ENCODE results near the gene TTC31.

TTC31 gene

GRCh38 chr2:74507145-74507925 lies 24.5 kb downstream of the TTC31 start, which contains the start of gene PCGF1:
PCGF1 (minus strand) TSS chr2:74507695; CDS start chr2:74507668, 27 bp downstream.
- H3K27me3 ChIP-seq (ENCODE audit: control insufficient read depth, insufficient read depth, low read length) = peaks cover 8% of the 10 kb centered on the region
- H3K4me1 ChIP-seq (ENCODE audit: control insufficient read depth, insufficient read depth, low read length) = peaks cover 12% of the 10 kb centered on the region
- H3K4me3 ChIP-seq (ENCODE audit: low read length) = peak within 1 kb of the TSS; percentile 89
- peak within 1 kb of the TSS; percentile 99 for H3K27ac ChIP-seq (ENCODE audit: low read depth, low read length)
- H3K9ac ChIP-seq (ENCODE audit: low read length) = peak within 1 kb of the TSS; percentile 79
- no peaks in the 10 kb centered on the region for H3K36me3 ChIP-seq (ENCODE audit: control insufficient read depth, insufficient read depth, low read length)

GRCh38 chr2:74507926-74508520 lies 25.1 kb downstream of the TTC31 start:
- H3K36me3 ChIP-seq (ENCODE audit: control insufficient read depth, insufficient read depth, low read length) = no peaks in the 10 kb centered on the region
- peak overlapping the region; percentile 99 for H3K27ac ChIP-seq (ENCODE audit: low read depth, low read length)
- peak overlapping the region; percentile 89 for H3K4me3 ChIP-seq (ENCODE audit: low read length)
- peaks cover 9% of the 10 kb centered on the region for H3K4me1 ChIP-seq (ENCODE audit: control insufficient read depth, insufficient read depth, low read length)
- H3K9ac ChIP-seq (ENCODE audit: low read length) = peak overlapping the region; percentile 27
- peaks cover 12% of the 10 kb centered on the region for H3K27me3 ChIP-seq (ENCODE audit: control insufficient read depth, insufficient read depth, low read length)

- no peaks in the 10 kb centered on the region for H3K36me3 ChIP-seq (ENCODE audit: control insufficient read depth, insufficient read depth, low read length)
- H3K4me3 ChIP-seq (ENCODE audit: low read length) = no peak overlapping the region
- peaks cover 9% of the 10 kb centered on the region for H3K4me1 ChIP-seq (ENCODE audit: control insufficient read depth, insufficient read depth, low read length)
- H3K9ac ChIP-seq (ENCODE audit: low read length) = no peak overlapping the region
- peaks cover 27% of the 10 kb centered on the region for H3K27me3 ChIP-seq (ENCODE audit: control insufficient read depth, insufficient read depth, low read length)
- H3K27ac ChIP-seq (ENCODE audit: low read depth, low read length) = no peak overlapping the region
Measured at GRCh38 chr2:74510272-74510671, 27.4 kb downstream of the TTC31 start.

- Histone ChIP-seq H3K4me1 (ENCODE audit: control insufficient read depth, insufficient read depth, low read length) (peaks cover 6% of the 10 kb centered on the region), H3K36me3 (ENCODE audit: control insufficient read depth, insufficient read depth, low read length) (no peaks in the 10 kb centered on the region), H3K27ac (ENCODE audit: low read depth, low read length) (no peak overlapping the region), H3K4me3 (ENCODE audit: low read length) (no peak overlapping the region), H3K27me3 (ENCODE audit: control insufficient read depth, insufficient read depth, low read length) (peaks cover 34% of the 10 kb centered on the region), H3K9ac (ENCODE audit: low read length) (no peak overlapping the region)
Measured at GRCh38 chr2:74511104-74511989, 28.5 kb downstream of the TTC31 start.

DNA sequence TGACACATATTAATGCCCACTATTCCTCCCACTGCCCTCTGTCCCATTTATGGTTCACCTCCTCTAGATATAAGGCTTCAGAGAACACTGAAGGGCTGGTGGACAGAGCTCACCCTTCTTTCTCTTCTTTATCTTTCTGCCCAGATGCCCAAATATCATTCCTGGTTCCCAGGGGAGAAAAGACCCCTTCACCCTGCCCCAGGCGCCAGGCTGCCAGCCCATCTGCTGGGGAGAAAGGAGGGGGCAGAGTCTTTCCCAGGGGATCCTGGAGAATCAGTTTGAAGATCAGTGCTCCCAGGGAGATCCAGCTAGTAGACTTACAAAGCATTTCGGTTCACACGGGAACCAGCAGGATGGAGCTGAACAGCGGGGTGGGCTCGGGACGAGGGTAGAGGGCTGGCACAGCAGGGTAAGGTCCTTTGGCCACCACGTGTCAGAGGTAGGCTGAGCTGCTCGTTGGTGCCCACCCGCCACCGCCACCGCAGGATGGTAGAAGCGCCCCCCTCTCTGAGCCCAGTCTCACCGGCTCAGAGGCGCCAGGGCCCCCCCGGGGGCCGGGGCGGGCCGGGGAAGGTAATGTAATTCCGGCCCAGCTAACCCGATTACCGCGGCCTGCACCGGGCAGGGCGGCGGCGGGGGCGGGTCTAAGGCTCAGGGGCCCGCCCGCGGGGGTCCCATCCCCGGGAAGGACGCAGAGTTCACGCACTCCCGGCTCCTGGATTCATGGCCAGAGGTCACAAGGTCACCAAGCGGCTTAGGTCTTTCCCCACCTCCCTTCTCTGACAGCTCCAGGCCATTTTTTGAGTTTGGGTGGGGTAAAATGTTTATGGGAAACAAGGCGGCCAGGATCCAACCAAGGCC lies 30.1 kb downstream of the TTC31 start:
- H3K27ac ChIP-seq (ENCODE audit: low read depth, low read length) = no peak overlapping the region
- no peaks in the 10 kb centered on the region for H3K36me3 ChIP-seq (ENCODE audit: control insufficient read depth, insufficient read depth, low read length)
- peaks cover 39% of the 10 kb centered on the region for H3K27me3 ChIP-seq (ENCODE audit: control insufficient read depth, insufficient read depth, low read length)
- H3K4me1 ChIP-seq (ENCODE audit: control insufficient read depth, insufficient read depth, low read length) = no peaks in the 10 kb centered on the region
- H3K9ac ChIP-seq (ENCODE audit: low read length) = no peak overlapping the region
- H3K4me3 ChIP-seq (ENCODE audit: low read length) = no peak overlapping the region

DNA sequence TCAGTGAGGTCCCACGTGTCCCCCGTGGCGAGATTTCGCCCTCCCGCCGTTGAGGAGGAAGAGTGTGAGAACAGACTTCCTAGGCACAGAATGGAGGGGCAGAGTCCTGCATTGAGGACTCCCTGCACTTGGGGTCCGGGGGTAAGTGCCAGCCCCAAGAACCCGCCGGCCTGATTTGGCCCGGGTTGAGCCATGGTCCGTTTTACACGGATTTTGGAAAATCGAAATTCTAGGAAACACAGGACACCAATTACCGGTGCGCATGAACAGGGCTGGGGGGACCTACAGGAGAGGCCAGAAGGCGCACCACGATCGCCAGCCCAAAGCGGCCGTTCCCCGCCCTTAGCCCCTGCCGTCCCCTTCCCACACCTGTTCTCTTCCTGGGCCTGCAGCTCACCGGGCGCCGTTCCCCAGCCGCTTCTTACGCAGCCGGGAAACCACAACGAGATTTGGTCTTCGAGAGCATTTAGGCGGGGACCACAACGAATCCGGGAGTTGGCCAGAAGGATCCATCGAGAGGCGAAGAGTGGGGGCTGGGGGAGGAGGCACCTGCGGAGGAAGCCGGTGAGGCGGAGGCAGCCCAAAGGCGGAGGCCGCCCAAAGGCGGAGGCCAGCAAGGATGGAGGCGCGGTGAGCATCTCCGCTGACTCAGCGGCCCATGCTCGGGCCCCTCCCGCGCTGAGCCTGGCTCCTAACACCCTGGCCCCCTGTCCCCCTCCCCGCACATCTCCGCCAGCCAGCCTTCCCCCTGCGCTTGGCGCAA lies 30.9 kb downstream of the TTC31 start:
- no peak overlapping the region for H3K4me3 ChIP-seq (ENCODE audit: low read length)
- no peak overlapping the region for H3K9ac ChIP-seq (ENCODE audit: low read length)
- no peaks in the 10 kb centered on the region for H3K36me3 ChIP-seq (ENCODE audit: control insufficient read depth, insufficient read depth, low read length)
- no peak overlapping the region for H3K27ac ChIP-seq (ENCODE audit: low read depth, low read length)
- H3K27me3 ChIP-seq (ENCODE audit: control insufficient read depth, insufficient read depth, low read length) = peaks cover 39% of the 10 kb centered on the region
- H3K4me1 ChIP-seq (ENCODE audit: control insufficient read depth, insufficient read depth, low read length) = no peaks in the 10 kb centered on the region

DNA sequence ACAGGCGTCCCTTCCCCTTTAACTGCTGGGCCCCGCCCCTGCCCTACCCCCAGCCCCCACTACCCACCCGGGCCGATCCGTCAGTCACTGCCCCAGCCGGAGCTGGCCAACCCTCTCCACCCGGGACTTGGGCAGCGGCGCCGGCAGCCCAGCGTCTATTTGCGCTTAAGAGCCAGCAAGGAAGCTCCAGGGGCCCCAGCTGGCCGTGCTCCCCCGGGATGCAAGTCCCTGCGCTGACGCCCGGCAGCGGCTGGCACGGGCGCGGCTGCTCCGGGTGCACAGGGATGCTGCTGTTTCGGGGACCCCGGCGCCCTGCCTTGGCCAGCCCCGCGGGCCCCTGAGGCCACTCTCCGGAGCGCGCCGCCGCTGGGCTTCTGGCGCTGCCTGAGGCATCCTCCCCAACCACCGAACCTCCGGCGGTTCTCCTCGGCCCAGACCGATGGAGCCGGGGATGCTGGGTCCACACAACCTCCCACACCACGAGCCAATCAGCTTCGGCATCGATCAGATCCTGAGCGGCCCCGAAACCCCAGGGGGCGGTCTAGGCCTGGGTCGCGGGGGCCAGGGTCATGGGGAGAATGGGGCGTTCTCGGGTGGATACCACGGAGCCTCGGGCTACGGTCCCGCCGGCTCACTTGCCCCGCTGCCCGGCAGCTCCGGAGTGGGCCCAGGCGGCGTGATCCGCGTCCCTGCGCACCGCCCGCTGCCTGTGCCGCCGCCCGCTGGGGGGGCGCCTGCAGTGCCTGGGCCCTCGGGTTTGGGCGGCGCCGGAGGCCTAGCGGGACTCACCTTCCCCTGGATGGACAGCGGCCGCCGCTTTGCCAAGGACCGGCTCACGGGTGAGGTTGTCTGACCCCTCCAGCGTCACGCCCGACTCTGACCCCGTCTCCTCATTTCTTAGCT lies 31.7 kb downstream of the TTC31 start, which contains the start of gene TLX2:
TSS of gene TLX2 (plus strand) at position 83 of the 903 bp plus-strand sequence. CDS start at position 440, 357 bp downstream.
- no peaks in the 10 kb centered on the region for H3K4me1 ChIP-seq (ENCODE audit: control insufficient read depth, insufficient read depth, low read length)
- peaks cover 45% of the 10 kb centered on the region for H3K27me3 ChIP-seq (ENCODE audit: control insufficient read depth, insufficient read depth, low read length)
- peak within 1 kb of the TSS; percentile 48 for H3K4me3 ChIP-seq (ENCODE audit: low read length)
- no peak within 1 kb of the TSS for H3K27ac ChIP-seq (ENCODE audit: low read depth, low read length)
- H3K36me3 ChIP-seq (ENCODE audit: control insufficient read depth, insufficient read depth, low read length) = no peaks in the 10 kb centered on the region
- H3K9ac ChIP-seq (ENCODE audit: low read length) = no peak within 1 kb of the TSS

DNA sequence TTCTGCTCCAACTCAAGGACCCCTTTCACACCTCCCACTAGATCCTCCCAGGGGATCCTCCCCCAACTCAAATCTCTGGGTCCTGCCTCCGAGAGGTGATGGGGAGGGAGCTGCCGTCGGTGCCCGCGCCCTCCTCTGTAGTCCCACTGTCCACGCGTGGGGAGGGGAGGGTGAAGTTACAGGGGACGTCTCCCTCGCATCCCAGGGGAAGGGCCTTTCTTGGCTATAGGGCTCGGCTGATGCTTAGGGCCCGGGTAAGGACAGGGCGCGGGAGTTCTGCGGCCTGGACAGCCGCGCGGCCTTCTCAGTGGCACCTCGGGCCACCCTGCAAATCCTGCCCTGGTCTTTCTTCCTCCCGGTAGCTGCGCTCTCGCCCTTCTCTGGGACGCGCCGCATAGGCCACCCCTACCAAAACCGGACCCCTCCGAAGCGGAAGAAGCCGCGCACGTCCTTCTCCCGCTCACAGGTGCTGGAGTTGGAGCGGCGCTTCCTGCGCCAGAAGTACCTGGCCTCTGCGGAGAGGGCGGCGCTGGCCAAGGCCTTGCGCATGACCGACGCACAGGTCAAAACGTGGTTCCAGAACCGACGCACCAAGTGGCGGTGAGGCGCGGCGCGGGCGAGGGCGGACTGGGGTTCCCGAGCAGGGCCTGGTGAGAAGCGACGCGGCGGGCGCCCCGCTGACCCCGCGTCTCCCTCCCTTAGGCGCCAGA lies 32.5 kb downstream of the TTC31 start:
- no peak overlapping the region for H3K27ac ChIP-seq (ENCODE audit: low read depth, low read length)
- no peaks in the 10 kb centered on the region for H3K36me3 ChIP-seq (ENCODE audit: control insufficient read depth, insufficient read depth, low read length)
- H3K9ac ChIP-seq (ENCODE audit: low read length) = no peak overlapping the region
- no peaks in the 10 kb centered on the region for H3K4me1 ChIP-seq (ENCODE audit: control insufficient read depth, insufficient read depth, low read length)
- H3K4me3 ChIP-seq (ENCODE audit: low read length) = peak overlapping the region; percentile 48
- peaks cover 50% of the 10 kb centered on the region for H3K27me3 ChIP-seq (ENCODE audit: control insufficient read depth, insufficient read depth, low read length)

GRCh38 chr2:74515981-74516633 lies 33.2 kb downstream of the TTC31 start:
- H3K27me3 ChIP-seq (ENCODE audit: control insufficient read depth, insufficient read depth, low read length) = peaks cover 50% of the 10 kb centered on the region
- H3K4me1 ChIP-seq (ENCODE audit: control insufficient read depth, insufficient read depth, low read length) = no peaks in the 10 kb centered on the region
- H3K36me3 ChIP-seq (ENCODE audit: control insufficient read depth, insufficient read depth, low read length) = no peaks in the 10 kb centered on the region
- H3K27ac ChIP-seq (ENCODE audit: low read depth, low read length) = no peak overlapping the region
- peak overlapping the region; percentile 48 for H3K4me3 ChIP-seq (ENCODE audit: low read length)
- no peak overlapping the region for H3K9ac ChIP-seq (ENCODE audit: low read length)

DNA sequence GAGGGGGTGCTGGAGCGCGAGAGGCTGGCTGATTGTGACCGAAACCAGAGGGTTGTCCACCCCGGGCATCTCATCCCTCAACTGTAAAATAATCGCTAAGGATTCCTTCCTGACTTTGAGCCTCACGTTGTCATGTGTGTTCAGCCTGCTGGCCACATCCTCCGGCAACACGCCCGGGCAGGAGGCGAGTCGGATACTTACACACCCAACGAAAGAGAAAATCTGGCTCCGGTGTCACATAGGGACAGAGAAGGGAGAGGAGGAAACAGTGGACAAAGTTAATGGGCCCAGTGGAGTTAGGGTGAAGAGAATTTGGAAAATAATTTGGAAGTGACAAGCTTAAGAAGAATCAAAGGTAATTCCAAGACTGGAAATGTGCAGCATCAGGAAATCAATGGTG lies 33.8 kb downstream of the TTC31 start:
- Histone ChIP-seq H3K27ac (ENCODE audit: low read depth, low read length) (no peak overlapping the region), H3K4me1 (ENCODE audit: control insufficient read depth, insufficient read depth, low read length) (no peaks in the 10 kb centered on the region), H3K4me3 (ENCODE audit: low read length) (peak overlapping the region; percentile 14), H3K9ac (ENCODE audit: low read length) (no peak overlapping the region), H3K27me3 (ENCODE audit: control insufficient read depth, insufficient read depth, low read length) (peaks cover 49% of the 10 kb centered on the region), H3K36me3 (ENCODE audit: control insufficient read depth, insufficient read depth, low read length) (no peaks in the 10 kb centered on the region)

All from rectal smooth muscle tissue (tissue), 1 donor.